GM12865 (cell line): ENCODE results near the gene PPIP5K2.
"Not testable (repeated sequence)": the region's sequence is repeated elsewhere in the genome, so short reads cannot be mapped to it uniquely, and the experiment has no call there.

Source experiments
- DNase-seq: peaks from one replicate; pipeline ENCODE4 v3.0.0; 2010; ENCODE audit warnings: low read depth
- H3K4me3 ChIP-seq: 2 replicates; pipeline ENCODE4 v1.5.1; 2011; ENCODE audit warnings: mild to moderate bottlenecking, low read depth, low read length, control low read depth
- CTCF ChIP-seq: IDR thresholded peaks from 2 replicates; pipeline ENCODE4 v1.5.1; 2011; ENCODE audit warnings: low read length, control low read depth, low read depth, inconsistent platforms; ENCODE audit not compliant: insufficient read depth; ENCODE audit errors: missing control alignments

The PPIP5K2 gene

GRCh38 chr5:103211576-103212561 lies 91.8 kb downstream of the PPIP5K2 start:
- H3K4me3 ChIP-seq = no peak overlapping the region
- TF ChIP-seq CTCF = no peak
- peak; percentile 17 for DNase-seq

GRCh38 chr5:103216137-103216536 lies 96.0 kb downstream of the PPIP5K2 start:
- TF ChIP-seq CTCF = no peak
- no peak overlapping the region for H3K4me3 ChIP-seq
- no peak for DNase-seq

- no peak overlapping the region for H3K4me3 ChIP-seq
- no peak for DNase-seq
- TF ChIP-seq CTCF = no peak
Measured at GRCh38 chr5:103216697-103217096, 96.6 kb downstream of the PPIP5K2 start.

GRCh38 chr5:103217101-103217500 lies 97.0 kb downstream of the PPIP5K2 start:
- DNase-seq = no peak
- no peak for TF ChIP-seq CTCF
- H3K4me3 ChIP-seq = no peak overlapping the region

- no peak for TF ChIP-seq CTCF
- no peak for DNase-seq
- H3K4me3 ChIP-seq = no peak overlapping the region
Measured at GRCh38 chr5:103218164-103218563, 98.1 kb downstream of the PPIP5K2 start.

- H3K4me3 ChIP-seq, DNase-seq: not testable (repeated sequence)
Measured at GRCh38 chr5:103219074-103219473, 99.0 kb downstream of the PPIP5K2 start.

GRCh38 chr5:103223031-103223955 lies 103.2 kb downstream of the PPIP5K2 start:
- DNase-seq = no peak
- no peak for TF ChIP-seq CTCF
- no peak overlapping the region for H3K4me3 ChIP-seq
